Endothelial cell of umbilical vein (primary cell): ENCODE data around the gene PPP1R7. TPM values are rescaled to one million over a fixed set of nuclear protein-coding genes. Genes with fewer than 3 reads are reported as not detected.

Source experiments
- BruUV-seq: library from RNA; stranded (reverse); fragments of 400-500 nt; replicated peaks from 2 replicates; lab custom pipeline; 2021; lab: Mats Ljungman, UMichigan
- CTCF ChIA-PET: fragments of 300-600, 350-600 bp; sonication (Branson Sonifier 250); formaldehyde crosslinking; loops from one replicate; lab custom pipeline; 2021; ENCODE audit warnings: antibody characterized with exemption, inconsistent platforms; lab: Charles Lee
- POLR2A ChIA-PET: fragments of 300-600, 350-600 bp; sonication (Branson Sonifier 250); formaldehyde crosslinking; loops from one replicate; lab custom pipeline; 2021; ENCODE audit warnings: antibody characterized with exemption, inconsistent platforms; lab: Charles Lee
- DNase-seq: peaks from one replicate; pipeline ENCODE4 v3.0.0-alpha.2; 2011; ENCODE audit warnings: low read depth, low spot score
- FAIRE-seq: peaks from 2 replicates; lab custom pipeline; 2011; peaks lifted over from hg19 to GRCh38; lab: Jason Lieb, UNC
- H2AFZ ChIP-seq: 2 replicates; pipeline ENCODE4 v1.6.0; 2012; ENCODE audit warnings: low read depth, low read length, control low read depth, inconsistent platforms
- H3K27ac ChIP-seq: 2 replicates; pipeline ENCODE4 v1.5.1; 2011; ENCODE audit warnings: low read depth, mild to moderate bottlenecking, control low read depth, low read length, moderate library complexity; ENCODE audit not compliant: insufficient read depth
- H3K27me3 ChIP-seq, 2 experiments: 2 replicates each; pipeline versions ENCODE4 v1.6.0 to v1.6.1; 2011; ENCODE audit warnings: low read length in 2 of 2, mixed read lengths in 1 of 2; ENCODE audit not compliant: control insufficient read depth in 2 of 2, insufficient read depth in 2 of 2
- H3K36me3 ChIP-seq, 2 experiments: 2 replicates in 1 of 2; 3 replicates in 1 of 2; pipeline ENCODE4 v1.5.1; 2011; ENCODE audit warnings: low read length in 2 of 2, mild to moderate bottlenecking in 1 of 2, moderate library complexity in 1 of 2; ENCODE audit not compliant: control insufficient read depth in 2 of 2, insufficient read depth in 2 of 2; ENCODE audit errors: extremely low read depth in 1 of 2
- H3K4me1 ChIP-seq: 3 replicates; pipeline ENCODE4 v1.5.1; 2011; ENCODE audit warnings: mild to moderate bottlenecking, low read length; ENCODE audit not compliant: control insufficient read depth, insufficient read depth; ENCODE audit errors: extremely low read depth
- H3K4me2 ChIP-seq: 2 replicates; pipeline ENCODE4 v1.6.1; 2011; ENCODE audit warnings: low read length, control low read depth, mixed read lengths; ENCODE audit not compliant: insufficient read depth
- H3K4me3 ChIP-seq, 3 experiments: fragments of 200-600 bp in 1 of 3; sonication (generic), shearing (Covaris generic) in 1 of 3; replicated peaks in 1 of 3; 2 replicates each; pipeline ENCODE4 v1.5.1; 2011 to 2016; ENCODE audit warnings: control low read depth in 3 of 3, low read length in 3 of 3, mild to moderate bottlenecking in 2 of 3, inconsistent platforms in 1 of 3, low read depth in 1 of 3, moderate library complexity in 1 of 3; ENCODE audit not compliant: insufficient read depth in 1 of 3
- H3K79me2 ChIP-seq: 2 replicates; pipeline ENCODE4 v1.6.0; 2012; ENCODE audit warnings: low read length, inconsistent platforms; ENCODE audit not compliant: control insufficient read depth, insufficient read depth
- H3K9ac ChIP-seq: replicated peaks from 2 replicates; pipeline ENCODE3; 2011; ENCODE audit warnings: low read length, control low read depth; ENCODE audit not compliant: insufficient read depth; ENCODE audit errors: extremely low read depth
- H3K9me1 ChIP-seq: replicated peaks from 3 replicates; pipeline ENCODE4 v1.6.0; 2011; ENCODE audit warnings: mild to moderate bottlenecking, low read length; ENCODE audit not compliant: control insufficient read depth, insufficient read depth; ENCODE audit errors: extremely low read depth
- H3K9me3 ChIP-seq: replicated peaks from 2 replicates; pipeline ENCODE4 v1.5.1; 2012; ENCODE audit warnings: low read length, inconsistent platforms; ENCODE audit not compliant: control insufficient read depth, insufficient read depth
- H4K20me1 ChIP-seq: replicated peaks from 2 replicates; pipeline ENCODE3; 2011; ENCODE audit warnings: mild to moderate bottlenecking, low read length; ENCODE audit not compliant: control insufficient read depth, insufficient read depth; ENCODE audit errors: extremely low read depth
- EZH2 ChIP-seq: IDR thresholded peaks from 2 replicates; pipeline ENCODE4 v1.6.1; 2012; ENCODE audit warnings: borderline replicate concordance, low read depth, mild to moderate bottlenecking, moderate library complexity, low read length, inconsistent platforms; ENCODE audit not compliant: severe bottlenecking
- FOS ChIP-seq: IDR thresholded peaks from 2 replicates; pipeline ENCODE4 v1.6.1; 2011; ENCODE audit warnings: mild to moderate bottlenecking, low read length, moderate library complexity, borderline replicate concordance; ENCODE audit not compliant: insufficient read depth
- GATA2 ChIP-seq: IDR thresholded peaks from 2 replicates; pipeline ENCODE4 v1.7.0; 2011; ENCODE audit warnings: low read depth, mild to moderate bottlenecking, moderate library complexity, mixed read lengths, low read length; ENCODE audit not compliant: insufficient read length, insufficient read depth
- JUN ChIP-seq: IDR thresholded peaks from 2 replicates; pipeline ENCODE4 v1.6.1; 2011; ENCODE audit warnings: borderline replicate concordance, low read depth; ENCODE audit not compliant: insufficient read length, insufficient read depth
- MYC ChIP-seq: IDR thresholded peaks from one replicate; pipeline ENCODE4 v1.6.1; 2011; ENCODE audit warnings: mild to moderate bottlenecking, low read depth, low read length
- POLR2A ChIP-seq: IDR thresholded peaks from 2 replicates; pipeline ENCODE4 v1.6.1; 2012; ENCODE audit warnings: low read depth, mild to moderate bottlenecking, control low read depth, low read length
- POLR2AphosphoS5 ChIP-seq: IDR thresholded peaks from 2 replicates; pipeline ENCODE4 v1.6.1; 2012; ENCODE audit warnings: low read depth, mild to moderate bottlenecking, control low read depth, low read length, moderate library complexity; ENCODE audit not compliant: insufficient read depth
- dilution Hi-C: fragments of 300-500 bp; cut with MboI; formaldehyde crosslinking; loops from one replicate; pipeline ENCODE4 v1.15.0; 2019; ENCODE audit warnings: low sequenced_read_pairs; ENCODE audit not compliant: extremely low pct_ligation_motif_present
- intact Hi-C: fragments of 100-400 bp; cut with micrococcal nuclease; formaldehyde crosslinking; loops from one replicate; pipeline ENCODE4 v1.10.0; 2022
- polyA plus RNA-seq, 4 experiments: library from polyadenylated mRNA; depleted of rRNA in 3 of 4; stranded (reverse) in 3 of 4; unstranded in 1 of 4; fragments of >200 nt; gene quantifications; 2 replicates each; pipeline versions ENCODE4 v1.2.1 to v1.2.3, GENCODE V29; 2011 to 2012; ENCODE audit warnings: missing spikeins in 1 of 4
- total RNA-seq: library from RNA; stranded (reverse); gene quantifications from 2 replicates; pipeline ENCODE4 v1.2.3, GENCODE V29; 2021
- TF ChIP-seq, protein P1 (sequence below): IDR thresholded peaks from 2 replicates; pipeline ENCODE4 v1.6.1; 2011; ENCODE audit not compliant: insufficient read depth, insufficient read length
- TF ChIP-seq, protein P2 (sequence below), 2 donors: IDR thresholded peaks; 1 replicate in 1 of 2; 2 replicates in 1 of 2; pipeline ENCODE4 v1.5.1; 2011; ENCODE audit warnings: low read length in 2 of 2, mild to moderate bottlenecking in 2 of 2, moderate library complexity in 2 of 2, control low read depth in 1 of 2, inconsistent platforms in 1 of 2, low read depth in 1 of 2; ENCODE audit not compliant: insufficient read depth in 1 of 2; ENCODE audit errors: extremely low read depth in 1 of 2

The PPP1R7 gene
- total and polyA plus RNA-seq, 2 donors (not counting 3 experiments of a cell fraction or from before 2014, with no cell fraction given): 30.3 to 60.8 TPM

DNA sequence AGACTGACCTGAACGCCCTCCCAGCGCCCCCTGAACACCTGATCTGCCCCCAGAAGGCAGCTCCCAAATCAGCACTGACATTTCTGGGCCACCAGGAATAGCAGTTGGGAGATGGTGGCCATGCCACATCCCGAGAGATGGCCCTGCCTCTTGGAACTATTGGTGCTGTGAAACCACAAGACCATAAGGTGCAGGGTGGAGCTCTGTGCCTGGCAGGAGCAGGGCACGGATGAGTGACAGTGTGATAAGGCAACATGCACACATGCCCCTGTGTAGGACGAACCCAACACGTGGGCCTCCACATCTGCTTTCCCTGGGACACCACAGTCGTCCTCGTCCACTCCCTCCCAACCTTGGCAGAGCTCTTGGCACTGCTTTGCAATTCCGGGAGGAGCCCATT, 65.2 kb downstream of the PPP1R7 start:
- DNase-seq (no peak), FAIRE-seq (no peak)
- CTCF ChIA-PET: interaction anchor here (1.1 to 1.3 kb wide), 2 partner anchors 8 to 137 kb away, joined by 3 to 4 read pairs; no protein-coding TSS in a partner anchor
- no peaks in the 10 kb centered on the region for H3K79me2 ChIP-seq
- no TSS peak for BruUV-seq
- POLR2A ChIA-PET: no interaction called here
- H3K4me2 ChIP-seq: no peak overlapping the region
- H3K27me3 ChIP-seq: no peaks in the 10 kb centered on the region
- H3K9me1 ChIP-seq: no peaks in the 10 kb centered on the region
- no peaks in the 10 kb centered on the region for H3K36me3 ChIP-seq
- H3K27ac ChIP-seq: no peak overlapping the region
- H4K20me1 ChIP-seq: no peaks in the 10 kb centered on the region
- TF ChIP-seq EZH2 (no peak), GATA2 (no peak), MYC (no peak), JUN (no peak), FOS (no peak), POLR2AphosphoS5 (no peak), POLR2A (no peak)
- TF ChIP-seq, protein P1, sequence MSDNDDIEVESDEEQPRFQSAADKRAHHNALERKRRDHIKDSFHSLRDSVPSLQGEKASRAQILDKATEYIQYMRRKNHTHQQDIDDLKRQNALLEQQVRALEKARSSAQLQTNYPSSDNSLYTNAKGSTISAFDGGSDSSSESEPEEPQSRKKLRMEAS: no peak
- TF ChIP-seq, protein P2, sequence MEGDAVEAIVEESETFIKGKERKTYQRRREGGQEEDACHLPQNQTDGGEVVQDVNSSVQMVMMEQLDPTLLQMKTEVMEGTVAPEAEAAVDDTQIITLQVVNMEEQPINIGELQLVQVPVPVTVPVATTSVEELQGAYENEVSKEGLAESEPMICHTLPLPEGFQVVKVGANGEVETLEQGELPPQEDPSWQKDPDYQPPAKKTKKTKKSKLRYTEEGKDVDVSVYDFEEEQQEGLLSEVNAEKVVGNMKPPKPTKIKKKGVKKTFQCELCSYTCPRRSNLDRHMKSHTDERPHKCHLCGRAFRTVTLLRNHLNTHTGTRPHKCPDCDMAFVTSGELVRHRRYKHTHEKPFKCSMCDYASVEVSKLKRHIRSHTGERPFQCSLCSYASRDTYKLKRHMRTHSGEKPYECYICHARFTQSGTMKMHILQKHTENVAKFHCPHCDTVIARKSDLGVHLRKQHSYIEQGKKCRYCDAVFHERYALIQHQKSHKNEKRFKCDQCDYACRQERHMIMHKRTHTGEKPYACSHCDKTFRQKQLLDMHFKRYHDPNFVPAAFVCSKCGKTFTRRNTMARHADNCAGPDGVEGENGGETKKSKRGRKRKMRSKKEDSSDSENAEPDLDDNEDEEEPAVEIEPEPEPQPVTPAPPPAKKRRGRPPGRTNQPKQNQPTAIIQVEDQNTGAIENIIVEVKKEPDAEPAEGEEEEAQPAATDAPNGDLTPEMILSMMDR (IDR thresholded peaks at IDR 0.05; ENCODE audit: extremely low read depth in 1 of 2, insufficient read depth in 1 of 2, low read depth in 1 of 2, low read length in 2 of 2): no peak
- no peak overlapping the region for H3K4me3 ChIP-seq
- H3K4me1 ChIP-seq: peaks cover 5% of the 10 kb centered on the region
- H3K9ac ChIP-seq: no peak overlapping the region
- intact Hi-C loops (loop anchor here (5.0 to 10.0 kb wide), 2 partner anchors 221 to 648 kb away; partner anchors contain the start of genes RNPEPL1 and SNED1), dilution Hi-C loops (no loop called here)
- no peak overlapping the region for H2AFZ ChIP-seq
- H3K9me3 ChIP-seq: no peaks in the 10 kb centered on the region
